ENCODE results near the gene BGN.
A peak's percentile ranks its signal among the peaks of the same experiment; 100 is the strongest.

The BGN gene

GRCh38 chrX:153512501-153512893, 17.7 kb downstream of the BGN start (continued):
- no peak for TF ChIP-seq ZNF561 (tag by site-specific recombination; IDR thresholded peaks at IDR 0.05; ENCODE audit: borderline replicate concordance)
- peak; percentile 88 for TF ChIP-seq ZNF473 (tag by site-specific recombination; IDR thresholded peaks at IDR 0.05)
- peak; percentile 20; the same call in 1 of the 2 replicates for TF ChIP-seq ZNF26 (tag by site-specific recombination; IDR thresholded peaks at IDR 0.05)
- no peak for TF ChIP-seq ZBTB21 (tag by site-specific recombination; IDR thresholded peaks at IDR 0.05)
- no peak for TF ChIP-seq GLIS1 (tag by site-specific recombination; IDR thresholded peaks at IDR 0.05)
- TF ChIP-seq YY2 (tag by site-specific recombination; IDR thresholded peaks at IDR 0.05): no peak
- no peak for TF ChIP-seq ZNF404 (tag by site-specific recombination; IDR thresholded peaks at IDR 0.05)
- TF ChIP-seq ZNF362 (tag by site-specific recombination; IDR thresholded peaks at IDR 0.05): no peak
- no peak for TF ChIP-seq ZNF274 (IDR thresholded peaks at IDR 0.05; ENCODE audit: low read length)
- TF ChIP-seq ZNF274 (tag by site-specific recombination; IDR thresholded peaks at IDR 0.05; ENCODE audit: borderline replicate concordance): no peak; the same call in 1 of the 2 replicates
- TF ChIP-seq ZBTB49 (tag by site-specific recombination; IDR thresholded peaks at IDR 0.05; ENCODE audit: low read depth): no peak
- TF ChIP-seq ZNF112 (tag by site-specific recombination; IDR thresholded peaks at IDR 0.05): no peak; the same call in 1 of the 2 replicates
- no peak for TF ChIP-seq HOXA7 (CRISPR knock-in tag; IDR thresholded peaks at IDR 0.05; ENCODE audit: borderline replicate concordance)
- no peak for TF ChIP-seq PATZ1 (tag by site-specific recombination; IDR thresholded peaks at IDR 0.05)
- no peak for TF ChIP-seq PBX3 (CRISPR knock-in tag; IDR thresholded peaks at IDR 0.05)
- peak; percentile 99 for TF ChIP-seq ZNF18 (tag by site-specific recombination; IDR thresholded peaks at IDR 0.05)
- no peak for TF ChIP-seq ZNF174 (tag by site-specific recombination; IDR thresholded peaks at IDR 0.05)
- no peak for TF ChIP-seq ZNF776 (tag by site-specific recombination; IDR thresholded peaks at IDR 0.05; ENCODE audit: borderline replicate concordance)
- TF ChIP-seq ZBTB17 (tag by site-specific recombination; IDR thresholded peaks at IDR 0.05): no peak
- TF ChIP-seq PRDM1 (tag by site-specific recombination; IDR thresholded peaks at IDR 0.05): peak; percentile 97
- TF ChIP-seq ZNF521 (tag by site-specific recombination; IDR thresholded peaks at IDR 0.05): peak; percentile 87; the same call in 1 of the 2 replicates
- TF ChIP-seq ZNF132 (tag by site-specific recombination; IDR thresholded peaks at IDR 0.05; ENCODE audit: borderline replicate concordance): no peak
- no peak for TF ChIP-seq ZNF19 (tag by site-specific recombination; IDR thresholded peaks at IDR 0.05; ENCODE audit: low read depth)
- no peak for TF ChIP-seq ZNF514 (tag by site-specific recombination; IDR thresholded peaks at IDR 0.05)
- no peak for TF ChIP-seq ZNF155 (tag by site-specific recombination; IDR thresholded peaks at IDR 0.05)
- no peak for TF ChIP-seq ZBTB1 (tag by site-specific recombination; IDR thresholded peaks at IDR 0.05)
- TF ChIP-seq KLF7 (tag by site-specific recombination; IDR thresholded peaks at IDR 0.05; ENCODE audit: borderline replicate concordance): no peak
- TF ChIP-seq ZNF488 (tag by site-specific recombination; IDR thresholded peaks at IDR 0.05): 0 out of 2 replicates have a peak, but pooled peaks have one; percentile 34
- 0 out of 2 replicates have a peak, but pooled peaks have one; percentile 28 for TF ChIP-seq RBAK (tag by site-specific recombination; IDR thresholded peaks at IDR 0.05)
- TF ChIP-seq ZNF2 (tag by site-specific recombination; IDR thresholded peaks at IDR 0.05): no peak
